AML-193 (cell line): ENCODE data around the gene SREK1IP1.

Experiments used
- DNase-seq, 2 experiments: peaks; one replicate each; lab custom pipeline; 2025; lab: John Stamatoyannopoulos, UW

The SREK1IP1 gene

DNA sequence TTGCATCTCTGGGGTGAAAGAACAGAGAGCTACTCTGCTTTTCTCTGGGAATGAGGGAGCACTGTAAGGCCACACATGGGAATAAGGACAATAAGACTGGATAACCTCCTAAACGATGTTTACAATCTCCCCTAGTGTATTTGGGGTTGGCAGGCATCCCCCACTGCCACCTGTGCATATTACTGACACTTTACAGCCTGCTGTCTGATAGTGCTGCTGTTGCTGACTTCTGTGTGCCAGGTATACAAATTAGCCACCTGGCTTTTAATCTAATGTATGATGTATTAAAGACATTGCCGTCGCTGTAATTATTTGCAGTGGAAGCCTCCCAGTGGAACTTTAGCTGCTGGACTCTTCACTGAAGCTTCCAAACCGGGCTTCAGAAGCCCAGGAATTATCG lies 82.6 kb downstream of the SREK1IP1 start:
- DNase-seq: no peak

DNA sequence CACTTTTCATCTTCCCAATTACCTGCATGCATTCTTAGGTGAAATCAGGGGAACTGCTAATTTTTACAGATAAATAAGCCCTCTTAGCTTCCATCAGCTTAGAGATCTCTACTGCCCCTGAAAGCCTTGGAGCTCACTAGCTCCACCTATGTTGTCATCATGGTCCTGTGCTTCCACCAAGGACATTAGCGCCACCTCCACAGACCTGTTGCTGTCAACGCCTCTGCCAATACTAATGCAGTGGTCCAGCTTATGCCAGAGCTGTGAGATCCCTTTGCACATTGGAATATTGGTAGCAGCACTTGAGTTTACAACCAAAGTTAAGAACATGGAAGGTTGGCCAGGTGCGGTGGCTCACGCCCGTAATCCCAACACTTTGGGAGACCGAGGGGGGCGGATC lies 85.9 kb downstream of the SREK1IP1 start:
- no peak for DNase-seq

DNA sequence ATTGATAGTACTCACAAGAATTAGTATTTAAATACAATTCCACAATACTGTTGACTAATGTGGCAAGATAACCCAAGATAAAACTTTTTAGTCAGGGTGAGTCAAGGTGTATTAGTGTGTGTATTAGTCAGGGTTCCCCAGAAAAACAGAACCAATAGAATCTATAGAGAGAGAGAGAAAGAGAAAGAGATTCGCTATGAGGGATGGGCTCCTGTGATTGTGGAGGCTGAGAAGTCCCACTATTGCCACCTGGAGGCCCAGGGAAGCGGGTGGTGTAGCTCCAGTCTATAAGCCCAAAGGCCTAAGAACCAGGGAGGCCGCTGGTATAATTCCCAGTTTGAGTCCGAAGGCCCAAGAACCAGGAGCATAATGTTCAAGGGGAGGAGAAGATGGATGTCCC lies 88.2 kb downstream of the SREK1IP1 start:
- DNase-seq: no peak

DNA sequence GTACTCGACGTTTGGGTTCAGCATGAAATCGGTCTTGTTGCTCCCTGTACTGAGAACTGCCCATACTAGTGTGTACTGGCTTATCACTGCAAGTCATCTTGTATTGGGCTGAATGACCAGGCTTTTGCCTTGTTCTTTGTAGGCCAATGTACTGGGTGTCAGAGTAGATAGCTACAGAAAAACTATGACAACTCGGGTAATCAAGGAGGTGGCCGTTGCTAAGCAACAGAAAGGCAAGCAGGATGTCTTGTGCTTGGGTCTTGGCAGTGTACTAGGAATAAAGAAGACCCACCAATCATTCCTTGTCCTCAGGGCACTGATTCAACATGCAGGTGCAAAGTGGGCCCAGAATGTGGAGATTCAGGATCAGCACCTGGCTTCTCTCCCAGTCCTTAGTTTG lies 90.1 kb downstream of the SREK1IP1 start:
- DNase-seq: no peak

DNA sequence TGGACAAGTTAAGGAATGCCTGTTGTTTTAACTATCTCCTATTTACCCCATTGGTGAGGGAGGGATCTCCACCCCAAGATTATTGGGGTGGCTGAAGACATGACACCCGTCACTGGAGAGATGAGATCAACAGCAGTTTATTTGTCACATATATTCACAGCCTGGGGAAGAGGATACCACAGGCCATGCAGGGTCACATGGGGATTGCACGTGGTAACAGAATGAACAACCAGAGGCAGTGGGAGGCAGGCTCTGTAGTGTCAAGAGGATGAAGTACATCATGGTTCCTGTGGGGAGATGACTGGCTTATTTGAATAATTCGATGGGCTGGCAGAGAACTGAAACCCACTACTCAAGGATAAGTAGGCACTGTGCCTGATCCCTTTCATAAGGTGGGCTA lies 96.8 kb downstream of the SREK1IP1 start:
- no peak for DNase-seq

DNA sequence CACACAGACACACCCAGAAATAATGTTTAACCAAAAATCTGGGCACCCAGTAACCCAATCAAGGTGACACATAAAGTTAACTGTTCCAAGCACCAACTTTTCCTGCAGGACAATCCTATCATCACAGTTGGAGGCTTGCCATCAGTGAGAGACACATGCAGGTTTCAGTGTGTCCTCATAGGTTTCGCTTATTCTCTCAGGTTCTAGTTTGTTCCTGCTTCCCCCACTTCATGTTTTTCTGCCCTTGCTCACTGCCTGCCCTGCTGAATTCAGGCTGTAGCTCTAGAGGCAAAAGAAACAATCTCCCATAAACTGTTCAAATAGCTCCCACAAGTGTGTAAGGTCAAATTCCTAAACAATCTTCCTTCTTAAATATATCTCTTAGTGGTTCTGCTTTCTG lies 98.2 kb downstream of the SREK1IP1 start:
- DNase-seq: no peak
